ENCODE results near the gene RFLNA.

RFLNA gene

DNA sequence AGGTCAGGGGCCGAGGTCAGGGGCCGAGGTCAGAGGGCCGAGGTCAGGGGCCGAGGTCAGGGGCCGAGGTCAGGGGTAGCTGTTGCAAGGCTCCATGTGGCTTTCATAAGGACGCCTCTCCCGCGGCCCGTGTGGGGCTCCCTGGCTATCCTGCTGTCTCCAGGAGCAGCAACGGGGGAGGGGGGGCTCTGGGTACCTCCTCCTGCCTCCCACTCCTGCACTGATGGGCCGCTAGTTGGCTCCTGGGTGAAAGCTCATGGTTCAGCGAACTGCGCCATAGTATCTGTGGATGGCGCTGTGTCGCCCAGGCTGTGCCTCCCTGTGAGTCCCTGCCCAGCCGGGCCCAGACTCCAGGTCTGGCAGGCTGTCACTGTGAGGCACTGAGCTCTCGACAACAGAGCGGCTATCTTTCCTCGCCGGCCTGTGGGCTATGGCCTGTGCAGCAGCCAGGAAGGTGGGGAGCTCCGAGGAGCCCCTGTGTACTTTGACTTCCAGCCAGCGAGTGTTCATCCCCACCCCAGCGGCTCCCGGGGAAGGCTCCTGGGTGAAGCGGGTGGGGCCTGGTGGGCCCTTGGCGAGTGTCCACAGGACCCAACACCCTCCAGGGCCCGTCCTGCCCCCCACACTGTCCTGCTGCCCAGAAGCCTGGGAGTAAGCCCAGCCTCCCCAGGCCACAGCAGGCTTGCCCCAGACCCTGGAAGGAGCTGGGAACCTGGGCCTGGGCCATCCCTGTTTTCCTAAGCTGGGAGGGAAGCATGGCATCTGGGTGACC is 8.1 kb downstream of the RFLNA start:
- TF ChIP-seq, protein P1, sequence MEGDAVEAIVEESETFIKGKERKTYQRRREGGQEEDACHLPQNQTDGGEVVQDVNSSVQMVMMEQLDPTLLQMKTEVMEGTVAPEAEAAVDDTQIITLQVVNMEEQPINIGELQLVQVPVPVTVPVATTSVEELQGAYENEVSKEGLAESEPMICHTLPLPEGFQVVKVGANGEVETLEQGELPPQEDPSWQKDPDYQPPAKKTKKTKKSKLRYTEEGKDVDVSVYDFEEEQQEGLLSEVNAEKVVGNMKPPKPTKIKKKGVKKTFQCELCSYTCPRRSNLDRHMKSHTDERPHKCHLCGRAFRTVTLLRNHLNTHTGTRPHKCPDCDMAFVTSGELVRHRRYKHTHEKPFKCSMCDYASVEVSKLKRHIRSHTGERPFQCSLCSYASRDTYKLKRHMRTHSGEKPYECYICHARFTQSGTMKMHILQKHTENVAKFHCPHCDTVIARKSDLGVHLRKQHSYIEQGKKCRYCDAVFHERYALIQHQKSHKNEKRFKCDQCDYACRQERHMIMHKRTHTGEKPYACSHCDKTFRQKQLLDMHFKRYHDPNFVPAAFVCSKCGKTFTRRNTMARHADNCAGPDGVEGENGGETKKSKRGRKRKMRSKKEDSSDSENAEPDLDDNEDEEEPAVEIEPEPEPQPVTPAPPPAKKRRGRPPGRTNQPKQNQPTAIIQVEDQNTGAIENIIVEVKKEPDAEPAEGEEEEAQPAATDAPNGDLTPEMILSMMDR (IDR thresholded peaks at IDR 0.05; ENCODE audit: low read depth, low read length), result no peak
- Histone ChIP-seq H3K4me3 (ENCODE audit: low read depth, low read length) (no peak overlapping the region), H3K27me3 (no peaks in the 10 kb centered on the region), H3K36me3 (no peaks in the 10 kb centered on the region), H3K9me3 (no peaks in the 10 kb centered on the region), H3K4me1 (no peaks in the 10 kb centered on the region)
- DNase-seq, result no peak

DNA sequence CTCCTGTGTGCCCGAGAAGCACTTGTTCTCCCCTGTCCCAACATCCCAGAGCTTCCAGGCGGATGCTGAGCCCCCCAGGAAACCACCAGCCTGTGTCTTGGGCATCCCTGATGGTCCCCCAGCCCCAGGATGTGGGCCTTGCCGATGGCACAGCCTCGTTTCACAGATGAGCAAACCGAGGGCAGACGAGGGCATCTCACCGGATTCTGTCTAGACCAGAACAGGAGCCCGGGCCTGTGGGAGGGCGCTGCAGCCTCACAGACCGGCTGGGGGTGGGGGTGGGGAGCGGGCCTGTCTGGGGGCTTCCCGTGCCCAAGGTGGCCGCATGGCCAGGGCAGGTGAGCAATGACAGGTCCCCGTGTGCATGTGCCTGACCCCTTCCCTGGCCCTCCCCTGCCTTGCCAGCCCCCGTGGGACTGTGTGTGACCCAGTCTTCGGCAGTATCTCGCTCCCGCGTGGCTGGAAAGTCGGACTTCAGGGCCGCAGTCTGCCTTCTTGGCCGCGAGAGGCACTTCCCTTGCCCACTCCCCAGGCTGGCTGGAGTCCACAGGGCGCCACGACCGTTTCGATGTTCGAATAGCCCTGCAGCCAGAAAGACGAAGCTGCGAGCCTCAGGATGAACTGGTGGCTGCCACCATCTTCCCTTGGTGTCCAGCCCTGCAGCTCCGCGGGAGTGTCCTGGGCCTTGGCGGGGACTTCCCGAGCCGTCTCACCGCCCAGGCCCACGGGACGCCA is 8.9 kb downstream of the RFLNA start:
- no peak for DNase-seq
- no peaks in the 10 kb centered on the region for H3K27me3 ChIP-seq
- no peaks in the 10 kb centered on the region for H3K36me3 ChIP-seq
- no peaks in the 10 kb centered on the region for H3K9me3 ChIP-seq
- no peaks in the 10 kb centered on the region for H3K4me1 ChIP-seq
- TF ChIP-seq, protein P1 (IDR thresholded peaks at IDR 0.05; ENCODE audit: low read depth, low read length), result no peak
- no peak overlapping the region for H3K4me3 ChIP-seq (ENCODE audit: low read depth, low read length)

DNA sequence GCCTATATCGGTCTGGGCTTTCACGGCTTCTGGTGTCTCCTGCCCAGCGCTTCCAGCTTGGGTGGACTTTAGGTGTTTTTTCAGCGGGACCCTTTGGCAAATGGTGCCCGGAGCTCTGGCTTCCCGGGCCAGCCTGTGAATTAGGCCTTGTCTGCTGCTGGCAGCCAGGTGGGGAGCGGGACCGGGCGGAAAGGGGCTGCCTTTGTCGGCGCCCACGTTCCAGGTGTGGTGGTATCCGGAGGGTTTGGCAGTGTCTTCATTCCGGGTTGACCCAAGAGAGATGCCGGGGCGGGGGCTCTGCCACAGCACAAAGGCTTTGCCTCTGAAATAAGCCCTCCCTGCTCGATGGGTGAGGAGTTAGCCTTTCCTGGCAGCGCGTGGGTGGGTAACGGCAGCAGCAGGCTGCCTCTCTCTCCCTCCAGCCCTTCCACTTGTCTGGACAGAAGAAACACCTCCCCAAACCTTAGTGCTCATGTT is 9.5 kb downstream of the RFLNA start:
- Histone ChIP-seq H3K4me1 (no peaks in the 10 kb centered on the region), H3K4me3 (ENCODE audit: low read depth, low read length) (no peak overlapping the region), H3K27me3 (no peaks in the 10 kb centered on the region), H3K36me3 (no peaks in the 10 kb centered on the region), H3K9me3 (no peaks in the 10 kb centered on the region)
- TF ChIP-seq, protein P1 (IDR thresholded peaks at IDR 0.05; ENCODE audit: low read depth, low read length), result no peak
- no peak for DNase-seq

DNA sequence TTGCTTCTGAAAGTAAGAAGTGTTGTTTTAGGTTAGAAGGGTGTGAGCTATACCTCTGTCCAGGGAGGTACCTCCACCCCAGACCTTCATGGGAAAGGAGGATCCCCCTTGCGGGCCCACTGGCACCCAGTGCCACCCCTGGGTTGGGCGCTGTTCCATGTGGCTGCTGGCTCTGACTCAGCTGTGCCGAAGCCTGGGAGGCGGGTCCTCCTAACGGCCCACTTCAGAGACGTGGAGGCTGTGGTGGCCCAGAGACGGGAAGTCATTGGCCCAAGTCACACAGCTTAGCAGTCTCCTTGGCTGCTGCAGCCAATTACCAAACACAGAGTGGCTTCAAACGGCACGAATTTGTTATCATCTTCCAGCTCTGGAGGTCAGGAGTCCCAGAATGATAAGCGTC is 10.2 kb downstream of the RFLNA start:
- TF ChIP-seq, protein P1 (IDR thresholded peaks at IDR 0.05; ENCODE audit: low read depth, low read length), result no peak
- no peak overlapping the region for H3K4me3 ChIP-seq (ENCODE audit: low read depth, low read length)
- no peaks in the 10 kb centered on the region for H3K36me3 ChIP-seq
- H3K4me1 ChIP-seq, result no peaks in the 10 kb centered on the region
- H3K27me3 ChIP-seq, result no peaks in the 10 kb centered on the region
- H3K9me3 ChIP-seq, result no peaks in the 10 kb centered on the region
- DNase-seq, result no peak

DNA sequence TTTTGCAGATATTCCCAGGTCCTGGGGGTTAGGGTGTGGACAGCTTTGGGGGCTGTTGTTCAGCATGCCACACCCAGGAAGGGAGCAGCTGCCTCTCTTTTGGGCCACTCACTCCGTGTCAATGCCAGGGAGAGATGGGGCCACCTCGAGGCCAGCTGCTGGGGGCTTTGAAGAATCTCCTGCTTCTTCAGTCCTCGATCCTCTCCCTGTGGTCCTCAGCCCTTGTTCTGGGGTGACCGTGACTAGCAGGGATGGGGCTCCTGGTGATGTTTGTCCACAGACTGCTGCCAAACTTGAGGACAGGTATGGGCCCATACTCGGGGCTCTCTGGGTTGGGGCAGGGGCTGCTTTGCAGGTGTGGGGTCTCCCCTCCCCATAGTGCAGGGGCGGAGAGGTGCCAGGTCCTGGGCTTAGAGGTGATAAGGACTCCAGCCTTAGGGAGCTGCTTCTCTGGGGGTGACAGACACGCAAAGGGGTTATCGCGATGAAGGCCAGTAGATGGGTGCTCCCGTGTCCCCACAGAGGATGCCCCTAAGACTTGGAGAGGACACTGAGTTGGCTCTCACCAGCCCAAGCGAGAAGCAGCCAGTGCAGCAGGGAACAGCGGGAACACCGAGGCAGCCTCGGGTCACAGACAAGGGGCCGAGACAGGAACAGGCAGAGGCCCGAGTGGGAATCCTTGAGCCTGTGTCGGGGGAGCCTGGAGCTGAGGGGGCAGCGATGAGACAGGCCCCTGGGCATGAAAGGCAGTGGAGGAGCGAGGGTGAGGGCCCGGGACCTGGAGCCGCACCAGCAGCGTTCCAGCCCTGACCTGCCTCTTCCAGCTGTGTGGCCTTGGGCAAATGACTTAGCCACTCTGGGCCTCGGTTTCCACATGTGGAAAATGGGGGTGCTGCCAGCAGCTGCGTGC is 11.1 kb downstream of the RFLNA start:
- H3K4me3 ChIP-seq (ENCODE audit: low read depth, low read length), result no peak overlapping the region
- TF ChIP-seq, protein P1 (IDR thresholded peaks at IDR 0.05; ENCODE audit: low read depth, low read length), result no peak

More for the DNA sequence above, 11.1 kb downstream of the RFLNA start:
- no peaks in the 10 kb centered on the region for H3K9me3 ChIP-seq
- H3K36me3 ChIP-seq, result no peaks in the 10 kb centered on the region
- no peaks in the 10 kb centered on the region for H3K4me1 ChIP-seq
- no peak for DNase-seq
- no peaks in the 10 kb centered on the region for H3K27me3 ChIP-seq
